A673 (cell line): ENCODE measurements around the gene ELF5. TPM values are rescaled to one million over a fixed set of nuclear protein-coding genes. Genes with fewer than 3 reads are reported as not detected.

Experiments used
- BruUV-seq: library from RNA; stranded (reverse); fragments of 400-500 nt; replicated peaks from 2 replicates; lab custom pipeline; 2021; lab: Mats Ljungman, UMichigan
- CTCF ChIA-PET: fragments of 300-600 bp; sonication (Branson Sonifier 250); formaldehyde crosslinking; loops from one replicate; lab custom pipeline; 2022; ENCODE audit warnings: antibody characterized with exemption; lab: Charles Lee
- POLR2A ChIA-PET: fragments of 300-600 bp; sonication (Branson Sonifier 250); formaldehyde crosslinking; loops from one replicate; lab custom pipeline; 2022; ENCODE audit warnings: antibody characterized with exemption; ENCODE audit not compliant: low non-redundant PET; lab: Charles Lee
- DNase-seq: peaks from one replicate; pipeline ENCODE4 v3.0.0-alpha.2; 2015; ENCODE audit warnings: low spot score
- H3K27ac ChIP-seq: fragments of 200-600 bp; sonication (generic); 2 replicates; pipeline ENCODE4 v1.5.1; 2016; ENCODE audit warnings: mixed run types, low read depth, mild to moderate bottlenecking, mixed read lengths, antibody characterized with exemption, low read length; ENCODE audit not compliant: poor library complexity, severe bottlenecking
- H3K27me3 ChIP-seq: fragments of 200-600 bp; sonication (generic); replicated peaks from 2 replicates; pipeline ENCODE4 v1.6.1; 2017; ENCODE audit warnings: mixed run types, low read depth, mild to moderate bottlenecking, mixed read lengths, antibody characterized with exemption, low read length; ENCODE audit not compliant: insufficient read depth, poor library complexity
- H3K36me3 ChIP-seq: fragments of 200-600 bp; sonication (generic); 2 replicates; pipeline ENCODE4 v1.6.1; 2016; ENCODE audit warnings: mixed run types, mild to moderate bottlenecking, mixed read lengths, antibody characterized with exemption, low read length; ENCODE audit not compliant: insufficient read depth, poor library complexity, severe bottlenecking
- H3K4me1 ChIP-seq: fragments of 200-600 bp; sonication (generic); 2 replicates; pipeline ENCODE4 v1.6.1; 2017; ENCODE audit warnings: mixed run types, mild to moderate bottlenecking, mixed read lengths, antibody characterized with exemption, low read length; ENCODE audit not compliant: insufficient read depth, poor library complexity, severe bottlenecking
- H3K4me3 ChIP-seq: fragments of 200-600 bp; sonication (generic); 2 replicates; pipeline ENCODE4 v1.5.1; 2016; ENCODE audit warnings: low read depth, mixed run types, mild to moderate bottlenecking, mixed read lengths, low read length; ENCODE audit not compliant: poor library complexity, severe bottlenecking
- H3K9me3 ChIP-seq: fragments of 200-600 bp; sonication (generic); 2 replicates; pipeline ENCODE4 v1.6.1; 2016; ENCODE audit warnings: mixed run types, low read depth, mild to moderate bottlenecking, mixed read lengths, antibody characterized with exemption, low read length; ENCODE audit not compliant: poor library complexity, severe bottlenecking
- EZH2 ChIP-seq: fragments of 200-600 bp; sonication (generic); IDR thresholded peaks from 2 replicates; pipeline ENCODE4 v1.6.1; 2017; ENCODE audit warnings: borderline replicate concordance, low read depth, mild to moderate bottlenecking, mixed read lengths, antibody characterized with exemption, low read length; ENCODE audit not compliant: poor library complexity, severe bottlenecking
- intact Hi-C: fragments of 100-400 bp; cut with micrococcal nuclease; formaldehyde crosslinking; loops from one replicate; pipeline ENCODE4 v1.10.0; 2022; ENCODE audit not compliant: unreplicated experiment
- total RNA-seq: library from RNA; stranded (reverse); gene quantifications from 2 replicates; pipeline ENCODE4 v1.2.3, GENCODE V29; 2021
- TF ChIP-seq, protein P1 (sequence below): fragments of 300-800, 200-600 bp; sonication (generic); conservative IDR thresholded peaks from 2 replicates; pipeline ENCODE4 v1.5.1; 2017; ENCODE audit warnings: low read depth, mild to moderate bottlenecking, antibody characterized with exemption, low read length, moderate library complexity, mixed read lengths

ELF5 gene
- total RNA-seq, 1 experiment from 2014 or later: not detected

DNA sequence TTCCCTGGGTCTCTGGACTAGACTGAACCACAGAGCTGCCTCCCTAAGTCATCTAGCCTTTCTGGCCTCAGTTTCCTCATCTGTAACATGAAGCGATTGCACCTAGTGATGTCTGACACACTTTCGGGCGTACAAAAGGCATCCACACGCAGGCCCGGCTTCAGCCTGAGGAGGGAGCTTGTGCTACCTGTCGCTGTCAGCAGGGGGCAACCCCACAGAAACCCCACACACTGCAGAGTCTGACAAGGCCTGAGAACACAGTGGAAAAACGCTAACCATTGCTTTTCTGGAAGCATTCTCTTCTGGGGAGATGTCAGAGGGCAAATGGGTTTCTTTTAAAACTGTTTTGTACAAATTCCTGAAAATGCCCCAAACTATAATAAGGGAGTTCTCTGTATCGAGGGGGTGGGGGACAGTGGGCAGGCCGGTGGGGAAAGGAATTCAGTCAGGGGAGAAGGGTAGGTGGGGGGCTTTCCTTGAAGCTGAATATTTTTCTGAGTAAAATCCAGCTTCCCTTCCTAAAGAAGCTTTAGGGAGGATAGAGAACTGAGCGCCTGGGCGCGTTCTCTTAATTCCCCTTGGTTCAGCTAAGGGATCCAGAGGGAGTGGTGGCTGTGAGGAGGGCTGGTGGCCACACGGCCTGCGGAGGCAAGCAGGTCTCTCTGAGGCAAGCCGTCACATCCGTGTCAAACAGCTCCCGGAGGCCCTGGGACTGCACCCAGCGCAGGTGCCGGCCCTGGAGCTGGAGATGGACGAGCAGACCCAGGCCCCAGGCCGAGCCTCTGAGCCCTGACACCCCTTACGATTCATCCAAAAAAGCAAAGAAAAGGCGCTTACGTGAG lies 533 bp downstream of the ELF5 start:
- no peak overlapping the region for H3K4me3 ChIP-seq
- CTCF ChIA-PET: interaction anchor here (0.5 to 1.3 kb wide), 10 partner anchors 8 to 1980 kb away, joined by 3 to 8 read pairs (median 3); no protein-coding TSS in a partner anchor
- peak; percentile 89 for DNase-seq
- no peak overlapping the region for H3K27ac ChIP-seq
- intact Hi-C loops: loop anchor here (1.0 to 5.0 kb wide), 3 partner anchors 378 to 899 kb away; no protein-coding TSS in a partner anchor
- no peaks in the 10 kb centered on the region for H3K36me3 ChIP-seq
- H3K4me1 ChIP-seq: no peaks in the 10 kb centered on the region
- TF ChIP-seq EZH2: no peak
- TF ChIP-seq, protein P1, sequence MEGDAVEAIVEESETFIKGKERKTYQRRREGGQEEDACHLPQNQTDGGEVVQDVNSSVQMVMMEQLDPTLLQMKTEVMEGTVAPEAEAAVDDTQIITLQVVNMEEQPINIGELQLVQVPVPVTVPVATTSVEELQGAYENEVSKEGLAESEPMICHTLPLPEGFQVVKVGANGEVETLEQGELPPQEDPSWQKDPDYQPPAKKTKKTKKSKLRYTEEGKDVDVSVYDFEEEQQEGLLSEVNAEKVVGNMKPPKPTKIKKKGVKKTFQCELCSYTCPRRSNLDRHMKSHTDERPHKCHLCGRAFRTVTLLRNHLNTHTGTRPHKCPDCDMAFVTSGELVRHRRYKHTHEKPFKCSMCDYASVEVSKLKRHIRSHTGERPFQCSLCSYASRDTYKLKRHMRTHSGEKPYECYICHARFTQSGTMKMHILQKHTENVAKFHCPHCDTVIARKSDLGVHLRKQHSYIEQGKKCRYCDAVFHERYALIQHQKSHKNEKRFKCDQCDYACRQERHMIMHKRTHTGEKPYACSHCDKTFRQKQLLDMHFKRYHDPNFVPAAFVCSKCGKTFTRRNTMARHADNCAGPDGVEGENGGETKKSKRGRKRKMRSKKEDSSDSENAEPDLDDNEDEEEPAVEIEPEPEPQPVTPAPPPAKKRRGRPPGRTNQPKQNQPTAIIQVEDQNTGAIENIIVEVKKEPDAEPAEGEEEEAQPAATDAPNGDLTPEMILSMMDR: peak; percentile 98
- no TSS peak for BruUV-seq
- no peaks in the 10 kb centered on the region for H3K9me3 ChIP-seq
- POLR2A ChIA-PET: interaction anchor here (0.6 kb wide), 1 partner anchor 532 kb away, joined by 6 read pairs; no protein-coding TSS in a partner anchor
- H3K27me3 ChIP-seq: peaks cover 4% of the 10 kb centered on the region

- TF ChIP-seq, protein P1: no peak
- TF ChIP-seq EZH2: no peak
- Histone ChIP-seq H3K4me3 (no peak overlapping the region), H3K9me3 (no peaks in the 10 kb centered on the region), H3K4me1 (no peaks in the 10 kb centered on the region), H3K27ac (no peak overlapping the region), H3K27me3 (no peaks in the 10 kb centered on the region), H3K36me3 (no peaks in the 10 kb centered on the region)
- intact Hi-C loops: loop anchor here (5.0 kb wide), 1 partner anchor 902 kb away; no protein-coding TSS in a partner anchor
- POLR2A ChIA-PET: no interaction called here
- no TSS peak for BruUV-seq
- DNase-seq: no peak
- CTCF ChIA-PET: no interaction called here
Measured at GRCh38 chr11:34510673-34511072, 2.9 kb downstream of the ELF5 start.

DNA sequence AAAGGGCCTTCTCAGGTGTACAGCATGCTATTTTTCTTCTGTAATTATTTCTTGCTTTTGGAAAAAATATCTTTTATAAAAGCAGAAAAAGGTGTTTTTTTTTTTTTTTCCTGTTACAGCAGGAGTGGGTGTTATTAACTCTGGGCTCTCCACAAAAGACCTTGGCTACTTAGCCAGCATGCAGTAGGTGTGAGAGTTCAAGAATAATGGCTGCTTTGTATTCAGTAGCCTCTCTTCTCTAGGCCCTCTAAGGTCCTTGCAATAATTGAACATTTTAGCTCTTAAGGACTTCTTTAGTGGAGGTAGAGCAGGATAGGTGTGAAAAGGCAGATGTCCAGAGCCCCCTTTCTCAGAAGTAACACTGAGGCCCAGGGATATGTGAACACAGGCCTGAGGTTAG lies 3.4 kb downstream of the ELF5 start:
- intact Hi-C loops: loop anchor here (5.0 kb wide), 1 partner anchor 902 kb away; no protein-coding TSS in a partner anchor
- no peaks in the 10 kb centered on the region for H3K36me3 ChIP-seq
- H3K27me3 ChIP-seq: no peaks in the 10 kb centered on the region
- CTCF ChIA-PET: no interaction called here
- no peaks in the 10 kb centered on the region for H3K4me1 ChIP-seq
- POLR2A ChIA-PET: no interaction called here
- TF ChIP-seq EZH2: no peak
- TF ChIP-seq, protein P1: no peak
- no peaks in the 10 kb centered on the region for H3K9me3 ChIP-seq
- H3K27ac ChIP-seq: no peak overlapping the region
- no TSS peak for BruUV-seq
- DNase-seq: no peak
- H3K4me3 ChIP-seq: no peak overlapping the region
